Gastrocnemius medialis (tissue), 4 donors: ENCODE data around the gene C13orf42. TPM values are rescaled to one million over a fixed set of nuclear protein-coding genes. Genes with fewer than 3 reads are reported as not detected.

Experiments used
- ATAC-seq, 2 donors: fragments of 150-250 bp; one replicate each; pipeline ENCODE4 v1.9.1; 2016
- DNase-seq, 2 donors: peaks; one replicate each; pipeline ENCODE4 v3.0.0-alpha.2; 2019
- H3K27ac ChIP-seq, 4 donors: fragments of 200-600 bp; sonication (generic); 1 replicate in 1 of 4; 2 replicates in 3 of 4; pipeline ENCODE4 v1.5.1; 2016 to 2018; ENCODE audit warnings: mild to moderate bottlenecking in 2 of 4, moderate library complexity in 1 of 4
- H3K27me3 ChIP-seq, 3 donors: fragments of 200-600 bp; sonication (generic) in 2 of 3; 1 replicate in 1 of 3; 2 replicates in 2 of 3; pipeline versions ENCODE4 v1.5.1 to v1.6.0; 2016 to 2019; ENCODE audit warnings: mild to moderate bottlenecking in 1 of 3, moderate library complexity in 1 of 3
- H3K36me3 ChIP-seq, 2 donors: fragments of 200-600 bp; sonication (generic) in 1 of 2; one replicate each; pipeline ENCODE4 v1.5.1; 2017 to 2018
- H3K4me1 ChIP-seq, 2 donors: fragments of 200-600 bp; sonication (generic) in 1 of 2; one replicate each; pipeline ENCODE4 v1.5.1; 2016 to 2017; ENCODE audit warnings: mild to moderate bottlenecking in 2 of 2
- H3K4me3 ChIP-seq, 4 donors: fragments of 200-600 bp; sonication (generic) in 3 of 4; 1 replicate in 1 of 4; 2 replicates in 3 of 4; pipeline ENCODE4 v1.5.1; 2016 to 2019; ENCODE audit warnings: mild to moderate bottlenecking in 2 of 4
- H3K9me3 ChIP-seq, 3 donors: fragments of 200-600 bp; sonication (generic) in 2 of 3; 1 replicate in 1 of 3; 2 replicates in 2 of 3; pipeline ENCODE4 v1.5.1; 2016 to 2019
- POLR2A ChIP-seq, 2 donors: fragments of 450-650 bp; IDR thresholded peaks; one replicate each; pipeline ENCODE4 v1.6.1; 2017; ENCODE audit warnings: antibody characterized with exemption in 2 of 2, mild to moderate bottlenecking in 2 of 2, moderate library complexity in 2 of 2
- in situ Hi-C, 4 donors: fragments of 200-750 bp; cut with MboI; loops; one replicate each; pipeline versions ENCODE4 v1.15.0 to v1.8.0; 2017; ENCODE audit warnings: low sequenced_read_pairs in 4 of 4
- intact Hi-C: fragments of 100-400 bp; cut with DNase I; formaldehyde crosslinking; loops from one replicate; pipeline ENCODE4 v1.15.1; 2023; ENCODE audit warnings: low total_unique reads
- total RNA-seq, 4 donors: library from RNA; depleted of rRNA; stranded (reverse); fragments of >200 nt; gene quantifications; one replicate each; pipeline versions ENCODE4 v1.1.0 to v1.2.3, GENCODE V29; 2016
- TF ChIP-seq, protein P1 (sequence below), 5 experiments: fragments of 450-650 bp in 3 of 5; fragments of 200-600 bp in 2 of 5; sonication (generic) in 2 of 5; IDR thresholded peaks in 4 of 5; conservative IDR thresholded peaks in 1 of 5; 1 replicate in 4 of 5; 2 replicates in 1 of 5; pipeline ENCODE4 v1.5.1; 2016 to 2019; ENCODE audit warnings: antibody characterized with exemption in 5 of 5, mild to moderate bottlenecking in 3 of 5, moderate library complexity in 3 of 5

The C13orf42 gene
- total RNA-seq, 4 donors from 2014 or later, result not detected

DNA sequence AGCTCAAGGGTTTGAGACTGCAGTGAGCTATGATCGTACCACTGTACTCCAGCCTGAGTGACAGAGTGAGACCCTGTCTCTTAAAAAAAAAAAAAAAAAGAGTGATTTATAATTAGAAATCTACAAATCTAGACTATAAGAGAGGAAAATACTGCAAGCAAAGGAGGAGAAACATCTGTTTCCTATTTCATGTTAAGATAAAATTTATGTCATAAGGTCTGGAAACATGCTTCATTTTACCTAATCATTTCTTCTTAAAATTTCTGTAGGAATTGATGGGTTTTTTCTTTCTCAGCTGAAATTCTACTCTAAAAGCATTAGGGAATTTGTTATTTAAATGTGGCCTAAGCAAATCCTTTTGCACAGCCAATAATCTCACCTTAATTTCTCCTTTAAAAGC is 53.2 kb downstream of the C13orf42 start:
- Histone ChIP-seq H3K27ac (no peak overlapping the region), H3K9me3 (no peaks in the 10 kb centered on the region), H3K27me3 (no peaks in the 10 kb centered on the region), H3K4me1 (no peaks in the 10 kb centered on the region), H3K36me3 (no peaks in the 10 kb centered on the region), H3K4me3 (no peak overlapping the region)
- DNase-seq (no peak), ATAC-seq (no peak)
- intact Hi-C loops (no loop called here), in situ Hi-C loops (loop anchor here in 1 of 4 donors (25.0 kb wide), 1 partner anchor 1096 kb away; no protein-coding TSS in a partner anchor)
- TF ChIP-seq, protein P1, sequence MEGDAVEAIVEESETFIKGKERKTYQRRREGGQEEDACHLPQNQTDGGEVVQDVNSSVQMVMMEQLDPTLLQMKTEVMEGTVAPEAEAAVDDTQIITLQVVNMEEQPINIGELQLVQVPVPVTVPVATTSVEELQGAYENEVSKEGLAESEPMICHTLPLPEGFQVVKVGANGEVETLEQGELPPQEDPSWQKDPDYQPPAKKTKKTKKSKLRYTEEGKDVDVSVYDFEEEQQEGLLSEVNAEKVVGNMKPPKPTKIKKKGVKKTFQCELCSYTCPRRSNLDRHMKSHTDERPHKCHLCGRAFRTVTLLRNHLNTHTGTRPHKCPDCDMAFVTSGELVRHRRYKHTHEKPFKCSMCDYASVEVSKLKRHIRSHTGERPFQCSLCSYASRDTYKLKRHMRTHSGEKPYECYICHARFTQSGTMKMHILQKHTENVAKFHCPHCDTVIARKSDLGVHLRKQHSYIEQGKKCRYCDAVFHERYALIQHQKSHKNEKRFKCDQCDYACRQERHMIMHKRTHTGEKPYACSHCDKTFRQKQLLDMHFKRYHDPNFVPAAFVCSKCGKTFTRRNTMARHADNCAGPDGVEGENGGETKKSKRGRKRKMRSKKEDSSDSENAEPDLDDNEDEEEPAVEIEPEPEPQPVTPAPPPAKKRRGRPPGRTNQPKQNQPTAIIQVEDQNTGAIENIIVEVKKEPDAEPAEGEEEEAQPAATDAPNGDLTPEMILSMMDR (IDR thresholded peaks at IDR 0.05 in 4 of 5, conservative IDR thresholded peaks at IDR 0.05 in 1 of 5), result no peak
- no peak for TF ChIP-seq POLR2A (IDR thresholded peaks at IDR 0.05)

DNA sequence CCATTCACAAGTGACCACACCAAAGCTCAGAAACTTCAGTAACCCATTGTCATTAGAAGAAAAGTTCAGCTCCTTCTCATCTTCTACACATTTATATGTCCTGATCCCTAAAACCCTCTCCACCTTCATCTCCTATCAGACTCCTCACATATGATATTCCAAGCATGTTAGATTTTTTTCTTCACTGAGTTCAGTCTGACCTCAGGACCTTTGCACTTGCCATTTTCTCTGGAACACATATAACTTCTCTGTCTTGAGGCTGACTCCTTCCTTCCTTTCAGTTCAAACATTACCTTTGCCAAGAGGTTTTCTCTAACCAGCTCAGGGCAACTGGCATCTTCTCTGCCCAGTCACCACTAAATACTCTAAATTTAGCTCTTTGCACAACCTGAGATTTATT is 54.1 kb downstream of the C13orf42 start:
- no peak for ATAC-seq
- Histone ChIP-seq H3K4me1 (no peaks in the 10 kb centered on the region), H3K27me3 (no peaks in the 10 kb centered on the region), H3K27ac (no peak overlapping the region), H3K4me3 (no peak overlapping the region), H3K36me3 (no peaks in the 10 kb centered on the region), H3K9me3 (no peaks in the 10 kb centered on the region)
- DNase-seq, result no peak
- TF ChIP-seq POLR2A (IDR thresholded peaks at IDR 0.05), result no peak
- TF ChIP-seq, protein P1 (IDR thresholded peaks at IDR 0.05 in 4 of 5, conservative IDR thresholded peaks at IDR 0.05 in 1 of 5), result no peak
- intact Hi-C loops, result no loop called here
- in situ Hi-C loops, result loop anchor here in 1 of 4 donors (25.0 kb wide), 1 partner anchor 1095 kb away; no protein-coding TSS in a partner anchor

DNA sequence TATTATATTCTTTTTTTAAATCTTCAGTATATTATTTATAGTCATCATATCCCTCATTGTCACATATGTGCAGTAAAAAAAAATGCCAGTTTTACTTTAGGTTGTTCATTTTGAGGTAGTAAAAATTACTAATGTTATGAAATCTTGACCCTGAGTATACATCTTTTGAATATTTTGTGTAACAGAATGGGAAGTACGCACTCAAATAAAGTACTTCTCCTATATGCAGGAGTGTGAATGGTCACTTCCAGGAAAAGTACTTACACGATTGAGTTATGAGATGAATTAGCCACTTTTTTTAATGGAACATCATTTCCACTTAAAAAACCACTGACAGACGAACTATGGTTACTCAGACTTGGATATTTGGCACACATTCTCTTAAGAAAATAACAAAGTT is 58.5 kb downstream of the C13orf42 start:
- intact Hi-C loops, result no loop called here
- in situ Hi-C loops, result loop anchor here in 1 of 4 donors (25.0 kb wide), 1 partner anchor 1090 kb away; no protein-coding TSS in a partner anchor

DNA sequence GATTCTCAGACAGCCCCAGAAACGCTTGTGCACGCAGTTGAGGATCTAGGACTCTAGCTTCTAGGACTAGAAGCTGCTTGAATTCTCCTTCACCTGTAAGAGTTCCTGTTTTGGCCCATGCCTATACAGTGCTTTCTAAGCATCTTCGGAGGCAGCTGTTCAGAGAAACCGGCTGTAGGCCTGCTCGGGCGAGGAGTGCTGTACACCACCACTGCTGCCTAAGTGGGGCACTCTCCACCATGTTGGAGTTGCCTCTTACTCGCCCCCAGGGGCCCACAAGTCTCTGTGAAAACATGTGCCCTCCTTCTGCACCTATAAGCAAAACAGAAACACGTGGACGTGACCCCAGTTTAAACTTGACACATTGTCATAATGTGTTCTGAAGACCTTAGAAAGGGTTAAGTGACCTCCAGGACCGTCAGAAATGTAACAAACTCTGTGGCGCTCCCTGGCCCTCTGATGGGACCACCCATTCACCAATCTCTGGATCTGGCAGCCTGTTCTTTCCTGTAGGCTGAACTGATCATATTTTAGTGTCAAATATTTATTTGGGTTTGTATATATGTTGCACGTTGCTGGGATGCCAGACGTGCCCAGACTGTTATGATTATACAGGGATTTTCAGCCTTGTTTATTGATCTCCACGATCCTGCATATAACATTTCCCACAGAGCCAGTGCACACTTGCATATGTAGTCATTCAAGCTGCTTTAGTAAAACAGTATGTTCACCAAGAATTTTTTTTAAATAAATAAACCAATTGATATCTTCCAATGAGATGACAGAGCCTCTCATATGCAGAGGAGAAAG is 60.8 kb downstream of the C13orf42 start:
- in situ Hi-C loops, result loop anchor here in 1 of 4 donors (25.0 kb wide), 1 partner anchor 1088 kb away; no protein-coding TSS in a partner anchor
- Histone ChIP-seq H3K36me3 (no peaks in the 10 kb centered on the region), H3K27ac (no peak overlapping the region), H3K4me1 (no peaks in the 10 kb centered on the region), H3K9me3 (no peaks in the 10 kb centered on the region), H3K4me3 (no peak overlapping the region), H3K27me3 (no peaks in the 10 kb centered on the region)
- intact Hi-C loops, result no loop called here
- ATAC-seq (no peak), DNase-seq (no peak)
- TF ChIP-seq POLR2A (IDR thresholded peaks at IDR 0.05), result no peak
- TF ChIP-seq, protein P1 (IDR thresholded peaks at IDR 0.05 in 4 of 5, conservative IDR thresholded peaks at IDR 0.05 in 1 of 5), result no peak

More for the DNA sequence above, 58.5 kb downstream of the C13orf42 start:
- Histone ChIP-seq H3K4me1 (no peaks in the 10 kb centered on the region), H3K36me3 (no peaks in the 10 kb centered on the region), H3K9me3 (no peaks in the 10 kb centered on the region), H3K27ac (no peak overlapping the region), H3K4me3 (no peak overlapping the region), H3K27me3 (no peaks in the 10 kb centered on the region)
- DNase-seq, result no peak
- no peak for TF ChIP-seq POLR2A (IDR thresholded peaks at IDR 0.05)
- TF ChIP-seq, protein P1 (IDR thresholded peaks at IDR 0.05 in 4 of 5, conservative IDR thresholded peaks at IDR 0.05 in 1 of 5), result no peak
- no peak for ATAC-seq
